ENCODE results near the gene CMTR1. TPM values are rescaled to one million over a fixed set of nuclear protein-coding genes. Genes with fewer than 3 reads are reported as not detected.

The CMTR1 gene
- total RNA-seq, 2 experiments from 2014 or later = 53.3 to 55.2 TPM

DNA sequence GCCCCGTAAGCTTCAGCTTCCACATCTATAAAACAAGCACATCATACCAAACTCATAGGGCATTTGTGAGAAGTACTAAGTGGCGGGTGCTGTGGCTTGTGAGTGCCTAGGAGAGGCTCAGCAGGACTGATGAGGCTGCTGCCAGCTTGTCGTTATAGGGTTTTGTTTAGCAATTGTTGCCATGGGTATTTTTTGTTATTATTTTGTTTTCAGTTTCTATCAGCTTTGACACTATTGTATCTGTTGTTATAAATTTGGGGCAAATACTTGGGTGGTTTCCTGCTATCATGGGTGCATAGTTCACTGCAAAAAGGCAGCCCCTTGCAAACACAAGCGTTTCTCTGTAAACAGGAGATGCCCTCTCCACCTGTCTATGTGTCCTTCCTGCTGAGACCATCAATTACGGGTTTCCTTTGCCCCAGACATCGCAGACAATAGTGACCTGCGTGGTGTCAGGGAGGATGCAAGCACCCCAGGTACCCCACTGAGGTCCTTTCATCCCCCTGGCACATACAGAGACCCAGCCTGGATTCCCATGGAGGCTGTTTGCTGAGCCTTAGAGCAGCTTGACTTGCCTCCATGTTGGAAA is 69.8 kb downstream of the CMTR1 start:
- no peak for DNase-seq
- H3K9me3 Mint-ChIP-seq = peaks cover 5% of the 10 kb centered on the region
- no peaks in the 10 kb centered on the region for H3K27me3 Mint-ChIP-seq
- H3K4me3 Mint-ChIP-seq = peak overlapping the region; percentile 9
- H3K27ac Mint-ChIP-seq = peak overlapping the region; percentile 92
- peaks cover 4% of the 10 kb centered on the region for H3K36me3 Mint-ChIP-seq
- H3K4me1 Mint-ChIP-seq = peaks cover 77% of the 10 kb centered on the region

DNA sequence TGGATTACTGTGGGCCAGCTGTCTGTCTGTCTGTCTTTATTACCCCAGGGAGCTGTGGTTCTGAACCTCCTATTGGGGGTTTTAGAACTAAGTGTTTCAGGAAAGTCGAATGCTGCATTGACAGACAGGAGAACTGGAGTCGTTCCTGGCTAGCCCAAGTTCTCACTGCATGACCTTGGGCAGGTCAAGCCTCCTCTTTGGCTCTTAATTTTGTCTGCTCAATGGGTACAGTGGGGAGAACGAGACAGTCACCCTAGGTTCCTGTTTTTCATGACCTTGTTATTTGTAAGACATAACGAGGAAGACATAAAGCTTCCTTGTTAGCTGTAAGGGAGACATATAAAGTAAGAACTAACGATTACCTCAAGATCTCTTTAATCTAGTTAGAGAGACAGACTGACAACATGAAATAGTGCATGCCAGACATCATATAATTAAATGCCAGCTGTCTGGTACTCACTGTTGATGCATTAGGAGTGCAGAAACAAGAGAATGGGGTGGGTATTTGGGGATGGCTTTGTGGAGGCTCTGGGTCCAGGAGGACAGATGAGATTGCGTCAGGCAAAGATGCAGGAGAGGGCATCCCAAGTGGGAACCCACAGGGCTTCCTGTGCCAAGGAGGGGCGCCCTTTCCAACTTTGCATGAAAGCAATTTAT is 70.4 kb downstream of the CMTR1 start:
- no peaks in the 10 kb centered on the region for H3K27me3 Mint-ChIP-seq
- peak overlapping the region; percentile 92 for H3K27ac Mint-ChIP-seq
- peaks cover 4% of the 10 kb centered on the region for H3K36me3 Mint-ChIP-seq
- no peak for DNase-seq
- peaks cover 5% of the 10 kb centered on the region for H3K9me3 Mint-ChIP-seq
- peak overlapping the region; percentile 9 for H3K4me3 Mint-ChIP-seq
- H3K4me1 Mint-ChIP-seq = peaks cover 79% of the 10 kb centered on the region

DNA sequence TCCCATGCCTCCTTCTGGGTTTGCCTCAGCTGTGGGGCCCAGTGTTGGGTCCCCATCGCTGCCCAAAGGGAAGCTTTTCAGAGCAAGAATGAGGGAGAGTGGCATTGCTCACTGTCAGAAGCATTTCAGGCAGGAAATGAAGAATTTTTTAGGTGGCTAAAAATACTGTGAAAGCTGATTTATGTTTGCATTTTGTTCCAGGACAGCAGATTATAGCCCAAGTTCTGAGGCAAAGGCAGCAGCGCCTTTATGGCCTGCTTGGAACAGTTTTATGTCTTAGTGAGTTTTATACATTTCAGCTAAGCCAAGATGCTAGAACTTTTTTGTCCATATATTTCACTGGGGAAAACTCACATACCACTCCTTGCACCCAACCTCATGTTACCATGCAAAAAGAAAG is 71.0 kb downstream of the CMTR1 start:
- H3K36me3 Mint-ChIP-seq = peaks cover 4% of the 10 kb centered on the region
- H3K27me3 Mint-ChIP-seq = no peaks in the 10 kb centered on the region
- peaks cover 75% of the 10 kb centered on the region for H3K4me1 Mint-ChIP-seq
- DNase-seq = no peak
- H3K4me3 Mint-ChIP-seq = no peak overlapping the region
- H3K27ac Mint-ChIP-seq = peak overlapping the region; percentile 92
- peaks cover 5% of the 10 kb centered on the region for H3K9me3 Mint-ChIP-seq

DNA sequence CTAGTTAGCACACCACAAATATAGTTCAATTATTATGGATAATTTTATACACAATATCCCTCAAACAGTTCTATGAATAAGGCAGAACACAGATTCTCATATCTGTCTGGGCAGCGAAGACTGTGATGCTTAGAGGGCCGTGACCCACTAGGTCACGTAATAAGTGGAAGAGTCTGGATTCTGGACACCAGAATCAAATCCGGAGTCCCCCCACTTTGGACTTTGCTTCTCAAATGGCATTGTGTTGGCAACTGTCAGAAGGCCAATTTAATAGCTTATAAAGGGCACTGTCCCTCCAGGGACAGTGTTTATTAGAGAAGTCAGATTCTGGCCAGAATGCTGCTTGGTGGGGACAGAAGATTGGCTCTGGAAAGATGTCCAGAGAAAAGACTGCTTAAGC is 73.5 kb downstream of the CMTR1 start:
- H3K9me3 Mint-ChIP-seq = peaks cover 1% of the 10 kb centered on the region
- no peak overlapping the region for H3K27ac Mint-ChIP-seq
- H3K4me3 Mint-ChIP-seq = no peak overlapping the region
- DNase-seq = no peak
- peaks cover 68% of the 10 kb centered on the region for H3K4me1 Mint-ChIP-seq
- no peaks in the 10 kb centered on the region for H3K36me3 Mint-ChIP-seq
- no peaks in the 10 kb centered on the region for H3K27me3 Mint-ChIP-seq

DNA sequence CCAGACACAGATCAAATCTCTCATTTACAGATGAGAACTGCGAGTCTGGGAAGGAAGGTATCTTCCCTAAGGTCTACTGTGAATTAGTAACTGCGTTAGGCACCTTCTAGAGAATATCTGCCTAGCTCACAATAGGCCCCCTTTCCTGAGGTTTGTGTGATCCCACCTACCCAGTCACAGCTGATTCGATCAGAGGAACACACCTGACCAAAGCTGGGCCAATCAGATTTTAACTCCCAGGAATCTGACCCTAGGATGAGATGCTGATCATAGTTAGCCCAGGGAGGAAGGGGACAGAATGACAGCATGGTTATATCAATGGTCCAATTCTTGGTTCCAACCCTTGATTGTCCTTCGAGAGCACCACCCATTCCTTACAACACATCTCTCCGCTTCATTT is 74.1 kb downstream of the CMTR1 start:
- H3K4me1 Mint-ChIP-seq = peaks cover 66% of the 10 kb centered on the region
- H3K36me3 Mint-ChIP-seq = no peaks in the 10 kb centered on the region
- peak overlapping the region; percentile 47 for H3K27ac Mint-ChIP-seq

DNA sequence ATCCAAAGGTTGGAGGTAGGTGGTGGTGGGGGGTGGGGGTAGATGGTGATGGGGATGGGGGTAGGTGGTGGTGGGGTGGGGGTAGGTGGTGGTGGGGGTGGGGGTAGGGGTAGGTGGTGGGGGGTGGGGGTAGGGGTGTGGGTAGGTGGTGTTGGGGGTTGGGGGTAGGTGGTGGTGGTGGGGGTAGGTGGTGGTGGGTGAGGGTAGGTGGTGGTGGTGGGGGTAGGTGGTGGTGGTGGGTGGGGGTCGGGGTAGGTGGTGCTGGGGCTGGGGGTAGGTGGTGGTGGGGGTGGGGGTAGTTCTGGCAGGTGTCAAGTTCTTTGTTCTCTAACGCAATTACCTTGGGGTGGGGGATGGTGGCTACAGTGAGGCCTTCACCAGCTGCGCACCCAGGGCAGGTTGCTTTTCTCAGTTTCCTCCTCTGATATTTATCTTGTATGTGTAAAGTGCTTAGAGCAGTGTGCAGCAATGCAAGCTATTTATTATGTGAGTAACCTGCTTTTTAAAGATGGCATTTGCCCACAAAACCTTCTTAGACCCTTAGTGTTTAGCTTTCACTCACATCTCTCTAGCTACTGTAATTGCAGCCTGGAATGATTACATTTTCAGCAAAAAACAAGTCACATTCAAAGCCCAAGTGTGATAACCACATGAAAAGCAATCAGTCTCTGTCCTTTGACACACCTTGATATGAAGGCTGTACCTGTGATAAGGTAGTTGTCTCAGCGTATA is 74.8 kb downstream of the CMTR1 start:
- Mint-ChIP-seq H3K27ac (peak overlapping the region; percentile 19), H3K4me1 (peaks cover 61% of the 10 kb centered on the region), H3K27me3 (no peaks in the 10 kb centered on the region), H3K36me3 (no peaks in the 10 kb centered on the region), H3K9me3 (peaks cover 1% of the 10 kb centered on the region), H3K4me3 (no peak overlapping the region)
- DNase-seq = no peak

More for the DNA sequence above, 74.1 kb downstream of the CMTR1 start:
- H3K4me3 Mint-ChIP-seq = no peak overlapping the region
- H3K9me3 Mint-ChIP-seq = peaks cover 1% of the 10 kb centered on the region
- DNase-seq = no peak
- no peaks in the 10 kb centered on the region for H3K27me3 Mint-ChIP-seq

DNA sequence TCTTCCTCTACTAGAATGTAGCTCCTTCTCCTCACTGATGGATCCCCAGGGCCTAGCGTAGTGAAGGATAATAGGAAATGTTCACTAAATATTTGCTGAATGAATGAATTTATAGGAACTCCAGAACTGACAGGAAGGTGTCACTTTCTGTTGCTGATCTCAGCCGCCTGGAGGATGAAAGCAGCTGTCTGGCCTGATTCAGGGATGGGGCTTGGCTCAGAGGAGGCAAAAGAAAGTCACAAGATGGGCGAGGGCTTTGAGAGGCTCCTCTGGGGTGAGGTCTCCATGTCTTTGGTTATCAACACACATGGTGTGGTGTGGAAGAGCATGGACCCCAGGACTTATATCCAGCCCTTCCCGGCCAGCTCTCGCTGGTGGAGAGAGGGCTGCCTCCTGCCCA is 78.2 kb downstream of the CMTR1 start:
- no peak for DNase-seq
- Mint-ChIP-seq H3K4me3 (no peak overlapping the region), H3K4me1 (peaks cover 60% of the 10 kb centered on the region), H3K36me3 (no peaks in the 10 kb centered on the region), H3K27me3 (no peaks in the 10 kb centered on the region), H3K9me3 (peaks cover 1% of the 10 kb centered on the region), H3K27ac (no peak overlapping the region)

DNA sequence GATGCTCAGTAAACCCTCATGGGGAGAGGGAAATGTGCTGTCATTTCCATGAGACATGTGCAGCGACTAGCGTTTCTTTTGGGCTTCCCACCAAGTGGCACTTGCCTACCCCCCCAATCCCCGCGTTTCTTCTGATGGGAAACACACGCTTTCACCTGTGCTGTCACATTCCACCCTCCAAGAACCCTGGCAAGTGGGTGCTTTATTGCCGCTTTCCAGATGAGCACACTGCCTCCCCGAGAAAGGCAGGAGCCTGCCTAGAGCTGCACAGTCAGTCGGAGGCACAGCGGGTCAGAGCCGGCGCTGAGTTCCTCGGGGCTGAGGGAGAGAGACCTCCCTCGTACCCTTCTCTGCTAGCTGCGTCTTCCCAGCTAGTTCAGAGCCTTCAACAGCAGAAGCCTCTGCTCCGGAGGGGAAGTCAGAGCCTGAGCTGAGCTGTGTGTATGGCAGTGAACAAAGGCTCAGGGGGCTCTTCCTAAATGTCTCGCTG is 78.9 kb downstream of the CMTR1 start:
- Mint-ChIP-seq H3K4me1 (peaks cover 63% of the 10 kb centered on the region), H3K9me3 (peaks cover 1% of the 10 kb centered on the region), H3K36me3 (no peaks in the 10 kb centered on the region), H3K27me3 (no peaks in the 10 kb centered on the region), H3K27ac (no peak overlapping the region), H3K4me3 (no peak overlapping the region)
- no peak for DNase-seq

DNA sequence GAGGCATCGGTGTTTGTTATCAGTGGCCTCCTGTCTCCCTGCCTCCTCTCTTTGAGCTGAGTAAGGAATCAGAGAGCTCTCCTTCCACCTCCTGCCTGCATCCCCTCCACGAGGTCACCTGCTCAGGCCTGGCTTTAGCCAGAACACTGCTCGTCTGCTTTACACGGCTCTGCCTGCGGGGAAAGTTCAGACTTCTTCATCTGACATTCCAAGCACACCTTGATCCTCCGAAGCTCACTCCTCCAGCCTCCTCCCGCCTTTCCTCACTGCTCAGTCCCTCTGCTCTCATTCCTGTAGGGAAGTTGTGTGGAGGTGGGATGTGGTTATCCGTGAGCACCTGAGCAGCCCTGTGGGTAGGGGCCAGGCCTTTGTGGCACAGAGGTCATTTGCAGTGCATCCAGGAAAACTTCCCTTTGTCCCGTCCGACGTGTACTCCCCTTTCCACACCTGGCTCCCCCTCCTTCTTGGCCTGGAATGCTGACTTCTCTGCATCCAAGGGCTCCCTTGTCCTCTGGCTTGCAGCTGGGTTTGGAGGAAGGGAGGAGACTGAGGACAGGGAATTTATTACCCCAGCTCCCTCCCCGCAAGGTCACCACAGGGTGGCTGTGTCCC is 79.5 kb downstream of the CMTR1 start:
- H3K27me3 Mint-ChIP-seq = no peaks in the 10 kb centered on the region
- H3K36me3 Mint-ChIP-seq = no peaks in the 10 kb centered on the region
- no peak overlapping the region for H3K4me3 Mint-ChIP-seq
- peaks cover 1% of the 10 kb centered on the region for H3K9me3 Mint-ChIP-seq
- DNase-seq = no peak
- peaks cover 64% of the 10 kb centered on the region for H3K4me1 Mint-ChIP-seq
- H3K27ac Mint-ChIP-seq = no peak overlapping the region

DNA sequence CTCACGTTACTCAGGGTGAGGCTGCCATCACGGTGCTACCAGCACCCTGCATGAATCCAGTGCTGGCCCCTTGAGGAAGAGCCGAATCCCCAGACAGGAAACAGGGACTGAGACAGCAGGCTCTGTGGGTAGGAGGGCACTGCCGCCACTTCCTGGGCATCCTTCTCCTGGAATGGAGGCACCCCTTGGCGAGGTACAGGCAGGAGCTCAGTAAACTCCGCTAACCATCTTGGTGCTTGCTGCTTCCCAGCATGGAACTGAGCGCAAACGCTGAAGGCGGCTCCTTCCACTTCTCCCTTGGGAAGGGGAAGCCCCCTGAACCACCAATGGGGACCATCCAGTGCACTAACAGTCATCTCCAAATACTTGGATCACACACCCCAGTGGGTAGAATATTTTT is 80.1 kb downstream of the CMTR1 start:
- peaks cover 1% of the 10 kb centered on the region for H3K9me3 Mint-ChIP-seq
- peaks cover 68% of the 10 kb centered on the region for H3K4me1 Mint-ChIP-seq
- no peaks in the 10 kb centered on the region for H3K27me3 Mint-ChIP-seq
- no peaks in the 10 kb centered on the region for H3K36me3 Mint-ChIP-seq
- H3K27ac Mint-ChIP-seq = peak overlapping the region; percentile 65
- no peak for DNase-seq
- no peak overlapping the region for H3K4me3 Mint-ChIP-seq

DNA sequence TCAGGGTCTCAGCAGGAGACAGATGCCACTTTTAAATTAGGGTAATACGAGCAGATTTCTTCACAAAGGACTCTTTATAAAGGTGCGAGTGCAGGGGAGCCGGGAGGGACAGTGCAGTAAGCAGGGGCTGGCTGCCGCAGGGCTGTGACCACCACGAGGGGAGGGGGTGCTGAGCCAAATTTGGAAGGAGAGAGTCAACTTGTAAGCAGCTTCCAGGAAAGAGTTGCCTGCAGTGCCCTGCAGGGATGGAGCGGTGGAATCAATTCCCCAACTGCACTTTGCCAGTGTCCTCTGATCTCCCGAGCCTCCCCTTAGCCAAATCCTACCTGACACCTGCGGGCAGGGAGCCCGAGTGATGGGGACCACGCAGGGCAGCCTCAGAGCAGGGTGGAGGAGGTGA is 80.6 kb downstream of the CMTR1 start:
- Mint-ChIP-seq H3K27ac (peak overlapping the region; percentile 65), H3K36me3 (no peaks in the 10 kb centered on the region), H3K4me1 (peaks cover 68% of the 10 kb centered on the region), H3K27me3 (no peaks in the 10 kb centered on the region), H3K9me3 (peaks cover 1% of the 10 kb centered on the region), H3K4me3 (no peak overlapping the region)
- DNase-seq = no peak

DNA sequence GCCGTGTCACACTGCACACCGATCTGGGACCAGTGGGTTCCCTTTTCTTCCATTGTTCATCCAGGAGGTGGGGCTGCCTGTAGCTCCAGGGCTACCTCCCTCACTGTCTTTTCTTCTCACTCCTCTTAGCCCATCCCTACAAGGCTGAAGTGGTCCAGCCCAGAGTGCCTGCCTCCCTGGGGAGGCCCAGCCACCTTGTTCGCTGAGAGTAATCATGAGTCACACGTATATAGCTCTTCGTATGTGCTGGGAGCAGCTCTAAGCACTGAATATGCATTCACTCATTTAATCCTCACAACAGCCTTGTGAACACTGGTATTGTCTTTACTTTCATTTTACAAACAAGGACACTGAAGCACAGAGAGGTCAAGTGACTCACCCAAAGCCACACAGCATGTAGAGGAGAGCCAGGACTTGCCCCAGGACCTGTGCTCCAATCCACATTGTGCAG is 81.3 kb downstream of the CMTR1 start:
- Mint-ChIP-seq H3K36me3 (peaks cover 8% of the 10 kb centered on the region), H3K27ac (peak overlapping the region; percentile 100), H3K9me3 (peaks cover 1% of the 10 kb centered on the region), H3K4me3 (peak overlapping the region; percentile 86), H3K4me1 (peaks cover 72% of the 10 kb centered on the region), H3K27me3 (no peaks in the 10 kb centered on the region)
- peak; percentile 61 for DNase-seq

DNA sequence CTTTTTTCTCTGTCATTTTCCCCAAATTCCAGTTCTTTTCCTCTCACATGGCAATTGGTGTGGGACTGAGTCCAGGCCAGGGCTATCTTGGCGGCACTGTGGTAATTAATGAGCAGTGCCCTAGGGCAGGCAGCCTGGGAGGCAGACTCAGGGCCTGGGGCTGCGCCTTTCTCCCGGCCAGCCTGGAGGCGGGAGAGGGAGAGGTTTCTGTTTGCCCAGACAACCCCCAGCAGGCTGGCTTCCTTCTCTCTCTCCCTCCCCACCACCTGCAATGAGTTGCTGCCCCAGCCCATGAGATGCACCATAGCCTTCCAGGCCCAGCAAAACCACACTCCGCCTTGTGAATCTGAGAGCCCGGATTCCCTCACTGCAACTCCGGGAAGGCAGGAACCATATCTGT is 81.8 kb downstream of the CMTR1 start:
- Mint-ChIP-seq H3K9me3 (no peaks in the 10 kb centered on the region), H3K4me3 (peak overlapping the region; percentile 86), H3K27me3 (no peaks in the 10 kb centered on the region), H3K4me1 (peaks cover 70% of the 10 kb centered on the region), H3K27ac (peak overlapping the region; percentile 100), H3K36me3 (peaks cover 10% of the 10 kb centered on the region)
- DNase-seq = no peak

DNA sequence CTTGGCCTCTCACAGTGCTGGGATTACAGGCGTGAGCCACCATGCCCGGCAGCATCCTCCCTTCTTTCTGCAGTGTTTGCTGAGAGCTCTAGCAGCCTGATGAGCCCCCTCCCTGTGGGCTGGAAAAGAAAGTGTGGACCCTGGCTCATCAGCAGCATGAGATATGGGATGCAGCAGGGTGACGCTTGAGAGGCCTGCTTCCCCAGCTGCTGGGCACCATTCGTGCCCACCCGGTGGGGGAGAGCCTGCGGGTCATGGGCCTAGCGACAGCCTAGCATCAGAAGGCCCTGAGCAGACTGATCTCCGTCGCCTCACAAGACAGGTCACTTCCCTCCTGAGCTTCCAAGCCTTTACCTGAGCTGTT is 82.7 kb downstream of the CMTR1 start:
- peak overlapping the region; percentile 86 for H3K4me3 Mint-ChIP-seq
- H3K36me3 Mint-ChIP-seq = peaks cover 11% of the 10 kb centered on the region
- H3K9me3 Mint-ChIP-seq = no peaks in the 10 kb centered on the region
- H3K27me3 Mint-ChIP-seq = no peaks in the 10 kb centered on the region
- no peak for DNase-seq
- peaks cover 73% of the 10 kb centered on the region for H3K4me1 Mint-ChIP-seq
- H3K27ac Mint-ChIP-seq = peak overlapping the region; percentile 100
